Gastroesophageal sphincter (tissue), 3 donors: ENCODE results near the gene SLA2.

Experiments
- EP300 ChIP-seq: sonication (generic); formaldehyde crosslinking; IDR thresholded peaks from one replicate; pipeline ENCODE4 v1.6.1; 2017; ENCODE audit warnings: antibody characterized with exemption, mild to moderate bottlenecking
- POLR2AphosphoS5 ChIP-seq: sonication (generic); formaldehyde crosslinking; IDR thresholded peaks from one replicate; pipeline ENCODE4 v1.6.1; 2017; ENCODE audit warnings: antibody characterized with exemption
- TF ChIP-seq, protein P1 (sequence below), 4 experiments: fragments of 200-600 bp in 2 of 4; fragments of 450-650 bp in 2 of 4; sonication (generic) in 1 of 4; IDR thresholded peaks; one replicate each; pipeline ENCODE4 v1.5.1; 2017 to 2019; ENCODE audit warnings: antibody characterized with exemption in 4 of 4, mild to moderate bottlenecking in 2 of 4, moderate library complexity in 2 of 4

DNA sequence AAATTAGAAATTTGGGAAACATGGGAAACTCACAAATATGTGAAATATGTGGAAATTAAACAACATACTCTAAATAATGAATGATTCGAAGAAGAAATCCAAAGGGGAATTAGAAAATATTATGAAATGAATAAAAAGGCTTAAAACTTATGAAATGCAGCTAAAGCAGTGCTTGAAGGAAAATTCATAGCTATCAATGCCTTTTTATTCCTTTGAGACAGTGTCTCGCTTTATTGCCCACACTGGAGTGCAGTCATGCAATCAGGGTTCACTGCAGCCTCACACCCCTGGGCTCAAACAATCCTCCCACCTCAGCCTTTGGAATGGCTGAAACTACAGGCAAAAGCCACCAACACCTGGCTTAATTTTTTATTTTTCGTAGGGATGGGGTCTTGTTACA lies 80.5 kb downstream of the SLA2 start:
- TF ChIP-seq, protein P1, sequence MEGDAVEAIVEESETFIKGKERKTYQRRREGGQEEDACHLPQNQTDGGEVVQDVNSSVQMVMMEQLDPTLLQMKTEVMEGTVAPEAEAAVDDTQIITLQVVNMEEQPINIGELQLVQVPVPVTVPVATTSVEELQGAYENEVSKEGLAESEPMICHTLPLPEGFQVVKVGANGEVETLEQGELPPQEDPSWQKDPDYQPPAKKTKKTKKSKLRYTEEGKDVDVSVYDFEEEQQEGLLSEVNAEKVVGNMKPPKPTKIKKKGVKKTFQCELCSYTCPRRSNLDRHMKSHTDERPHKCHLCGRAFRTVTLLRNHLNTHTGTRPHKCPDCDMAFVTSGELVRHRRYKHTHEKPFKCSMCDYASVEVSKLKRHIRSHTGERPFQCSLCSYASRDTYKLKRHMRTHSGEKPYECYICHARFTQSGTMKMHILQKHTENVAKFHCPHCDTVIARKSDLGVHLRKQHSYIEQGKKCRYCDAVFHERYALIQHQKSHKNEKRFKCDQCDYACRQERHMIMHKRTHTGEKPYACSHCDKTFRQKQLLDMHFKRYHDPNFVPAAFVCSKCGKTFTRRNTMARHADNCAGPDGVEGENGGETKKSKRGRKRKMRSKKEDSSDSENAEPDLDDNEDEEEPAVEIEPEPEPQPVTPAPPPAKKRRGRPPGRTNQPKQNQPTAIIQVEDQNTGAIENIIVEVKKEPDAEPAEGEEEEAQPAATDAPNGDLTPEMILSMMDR (IDR thresholded peaks at IDR 0.05): no peak
- TF ChIP-seq EP300: no peak
- no peak for TF ChIP-seq POLR2AphosphoS5
